ENCODE results near the gene ACTL8. TPM values are rescaled to one million over a fixed set of nuclear protein-coding genes. Genes with fewer than 3 reads are reported as not detected.

ACTL8 gene
- total RNA-seq, 3 donors from 2014 or later = not detected

GRCh38 chr1:17875882-17876280 is 120.7 kb downstream of the ACTL8 start:
- H3K4me1 ChIP-seq = no peaks in the 10 kb centered on the region
- H3K27ac ChIP-seq = no peak overlapping the region
- no peaks in the 10 kb centered on the region for H3K36me3 ChIP-seq
- DNase-seq (ENCODE audit: low spot score in 2 of 2) = no peak
- no peaks in the 10 kb centered on the region for H3K9me3 ChIP-seq
- no peak overlapping the region for H3K4me3 ChIP-seq
- TF ChIP-seq POLR2AphosphoS5 (IDR thresholded peaks at IDR 0.05) = no peak
- TF ChIP-seq CTCF (IDR thresholded peaks at IDR 0.05) = no peak
- TF ChIP-seq POLR2A (IDR thresholded peaks at IDR 0.05) = no peak
- intact Hi-C loops (cut with DNase I; ENCODE audit: low total_unique reads) = no loop called here
- no peaks in the 10 kb centered on the region for H3K27me3 ChIP-seq

Other genes with a start within 250 kb of the ACTL8 start
- gene ARHGEF10L, start 215.6 kb upstream of the ACTL8 start, total RNA-seq = 10 to 100 TPM; 36.7 to 51.4 (median 49.8) TPM